Lung (tissue), 12 donors: ENCODE measurements around the gene TOGARAM2. TPM values are rescaled to one million over a fixed set of nuclear protein-coding genes. Genes with fewer than 3 reads are reported as not detected.

Experiments used
- ATAC-seq: fragments of 200-7000 bp; cut with Tn5 transposase; one replicate; pipeline ENCODE4 v1.9.1; 2020; ENCODE audit warnings: moderate number of reproducible peaks; ENCODE audit not compliant: insufficient read depth, low FRiP score
- DNase-seq, 3 donors: peaks; one replicate each; pipeline ENCODE4 v3.0.0-alpha.2; 2013 to 2017
- H3K27ac ChIP-seq, 2 donors: one replicate each; pipeline ENCODE4 v1.5.1; 2013; ENCODE audit warnings: mild to moderate bottlenecking in 2 of 2, moderate library complexity in 2 of 2, control low read depth in 1 of 2, inconsistent platforms in 1 of 2, low read depth in 1 of 2, low read length in 1 of 2
- H3K27me3 ChIP-seq, 3 donors: one replicate each; pipeline ENCODE4 v1.5.1; 2013; ENCODE audit warnings: low read length in 2 of 3; ENCODE audit not compliant: control insufficient read depth in 3 of 3, insufficient read depth in 3 of 3
- H3K36me3 ChIP-seq, 4 donors: one replicate each; pipeline ENCODE4 v1.5.1; 2013; ENCODE audit warnings: low read length in 4 of 4, mild to moderate bottlenecking in 1 of 4, moderate library complexity in 1 of 4; ENCODE audit not compliant: control insufficient read depth in 4 of 4, insufficient read depth in 4 of 4
- H3K4me1 ChIP-seq, 5 donors: one replicate each; pipeline ENCODE4 v1.5.1; 2013; ENCODE audit warnings: low read length in 5 of 5, mild to moderate bottlenecking in 2 of 5, moderate library complexity in 1 of 5; ENCODE audit not compliant: control insufficient read depth in 5 of 5, insufficient read depth in 5 of 5
- H3K4me3 ChIP-seq: one replicate; pipeline ENCODE4 v1.5.1; 2013; ENCODE audit warnings: mild to moderate bottlenecking, control low read depth, moderate library complexity
- H3K9ac ChIP-seq, 2 donors: one replicate each; pipeline ENCODE4 v1.5.1; 2013; ENCODE audit warnings: low read length in 2 of 2, control low read depth in 1 of 2; ENCODE audit not compliant: insufficient read depth in 1 of 2
- H3K9me3 ChIP-seq, 4 donors: one replicate each; pipeline ENCODE4 v1.5.1; 2013; ENCODE audit warnings: low read length in 3 of 4, mild to moderate bottlenecking in 1 of 4, moderate library complexity in 1 of 4; ENCODE audit not compliant: control insufficient read depth in 4 of 4, insufficient read depth in 3 of 4
- CTCF ChIP-seq: IDR thresholded peaks from 2 replicates; pipeline ENCODE4 v1.5.1; 2012; ENCODE audit warnings: mild to moderate bottlenecking; ENCODE audit errors: control extremely low read depth, extremely low read depth
- WGBS, 2 donors: extraction: QIAGEN DNeasy Blood & Tissue Kit; methylation state at CpG; one replicate each; pipeline ENCODE4 v1.1.7; 2013; 5-methylcytosine and 5-hydroxymethylcytosine counted together
- polyA plus RNA-seq, 2 donors: library from polyadenylated mRNA; stranded (reverse); fragments of 200-250 nt; gene quantifications; one replicate each; pipeline ENCODE4 v1.2.1, GENCODE V29; 2013
- total RNA-seq, 2 donors: library from RNA; depleted of rRNA in 1 of 2; stranded (reverse); fragments of >200 nt in 1 of 2; gene quantifications; one replicate each; pipeline ENCODE4 v1.2.1, GENCODE V29; 2014 to 2021
- donor health status: control.
- donor health status: control.
- donor health status: Bipolar disorder and iron deficiency.
- donor health status: healthy.
- donor health status: DM: yes; HTN: yes; CAD: no.

TOGARAM2 gene
- total and polyA plus RNA-seq, 4 donors = 7.0 to 19.8 (median 8.6) TPM

GRCh38 chr2:29053223-29053622, 72.1 kb downstream of the TOGARAM2 start:
- H3K9me3 ChIP-seq = no peaks in the 10 kb centered on the region
- H3K27me3 ChIP-seq = no peaks in the 10 kb centered on the region
- no peaks in the 10 kb centered on the region for H3K4me1 ChIP-seq
- no peak overlapping the region for H3K4me3 ChIP-seq
- TF ChIP-seq CTCF = no peak
- DNase-seq (no peak), ATAC-seq (no peak)
- 81 to 85% methylated on average over 7 of the region's 7 CpGs for WGBS, 2 donors
- no peak overlapping the region for H3K27ac ChIP-seq
- H3K36me3 ChIP-seq = no peaks in the 10 kb centered on the region
- no peak overlapping the region for H3K9ac ChIP-seq

DNA sequence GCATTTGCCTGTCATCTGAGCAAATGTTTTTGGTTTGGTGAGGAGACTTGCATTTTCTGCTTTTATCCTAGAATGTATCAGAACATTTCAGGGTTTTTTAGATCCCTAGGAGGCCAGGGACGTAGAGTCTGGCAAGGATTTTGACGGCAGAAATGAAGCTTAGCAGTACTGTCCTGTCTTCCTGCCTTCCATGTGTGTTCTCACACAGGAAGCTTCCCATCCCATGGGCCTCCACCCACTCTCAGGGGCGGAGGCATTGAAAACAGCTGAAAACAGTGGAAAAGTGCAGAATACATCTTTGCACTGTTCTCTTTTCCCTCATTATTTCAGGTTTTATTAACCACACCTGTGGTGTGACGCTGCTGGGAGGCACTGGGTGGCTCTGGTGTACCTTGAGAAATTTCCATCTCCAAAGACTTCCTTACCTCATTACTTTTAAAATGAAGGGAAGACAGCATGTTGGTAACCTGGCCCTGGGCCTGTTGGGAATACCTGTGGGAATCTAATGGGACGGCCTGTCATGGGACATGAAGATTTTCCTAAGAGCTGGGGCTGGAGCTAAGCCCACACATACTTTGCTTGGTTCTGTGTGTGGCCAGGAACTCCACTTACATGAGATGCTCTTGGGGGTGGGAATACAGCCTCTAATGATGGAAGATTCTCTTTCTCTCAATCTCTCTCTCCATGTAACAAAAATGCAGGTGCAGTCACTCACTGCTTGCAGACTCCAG, 72.7 kb downstream of the TOGARAM2 start:
- H3K9ac ChIP-seq = no peak overlapping the region
- H3K4me1 ChIP-seq = no peaks in the 10 kb centered on the region
- DNase-seq = no peak
- no peaks in the 10 kb centered on the region for H3K9me3 ChIP-seq
- no peak for ATAC-seq
- WGBS, 2 donors = 77 to 84% methylated on average over 5 of the region's 5 CpGs
- H3K36me3 ChIP-seq = no peaks in the 10 kb centered on the region
- no peak for TF ChIP-seq CTCF
- H3K27me3 ChIP-seq = no peaks in the 10 kb centered on the region
- H3K27ac ChIP-seq = no peak overlapping the region
- H3K4me3 ChIP-seq = no peak overlapping the region

- Histone ChIP-seq H3K4me1 (no peaks in the 10 kb centered on the region), H3K36me3 (no peaks in the 10 kb centered on the region), H3K9ac (no peak overlapping the region), H3K9me3 (no peaks in the 10 kb centered on the region), H3K27ac (no peak overlapping the region), H3K4me3 (no peak overlapping the region), H3K27me3 (no peaks in the 10 kb centered on the region)
- no peak for TF ChIP-seq CTCF
- DNase-seq = no peak
- ATAC-seq = no peak
- 55 to 62% methylated on average over 7 of the region's 7 CpGs for WGBS, 2 donors
Observed at GRCh38 chr2:29054430-29054829, 73.3 kb downstream of the TOGARAM2 start.

DNA sequence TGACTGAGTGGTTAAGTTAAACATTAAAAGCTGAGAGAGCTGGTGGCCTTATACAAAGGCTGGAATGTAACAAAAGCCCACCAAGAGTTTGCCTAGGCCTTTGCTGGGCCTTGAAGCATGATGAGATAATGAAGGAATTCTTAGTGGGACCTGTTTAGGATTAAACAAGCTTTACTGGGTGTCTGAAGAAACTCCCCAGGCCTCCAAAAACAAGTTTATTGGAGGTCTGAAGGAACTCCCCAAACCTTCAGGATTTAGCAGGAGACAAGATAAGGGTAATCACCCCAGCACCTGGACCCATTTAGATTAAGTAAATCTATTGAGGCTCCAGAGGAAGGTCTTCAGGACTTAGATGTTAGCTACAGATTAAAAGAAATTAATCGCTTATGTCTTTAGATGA, 74.5 kb downstream of the TOGARAM2 start:
- Histone ChIP-seq H3K27ac (no peak overlapping the region), H3K9ac (no peak overlapping the region), H3K36me3 (no peaks in the 10 kb centered on the region), H3K4me1 (peaks cover 0 to 7% (median 0%) of the 10 kb centered on the region in 5 donors), H3K27me3 (no peaks in the 10 kb centered on the region), H3K4me3 (no peak overlapping the region), H3K9me3 (no peaks in the 10 kb centered on the region)
- DNase-seq (peak in 1 of 3 donors; percentile 42), ATAC-seq (no peak)
- WGBS, 2 donors = 95 to 98% methylated on average over 1 of the region's 1 CpG
- TF ChIP-seq CTCF = no peak
